HepG2 (cell line): ENCODE results near the gene RARG. TPM values are rescaled to one million over a fixed set of nuclear protein-coding genes. Genes with fewer than 3 reads are reported as not detected.

Experiments used
- ARHGAP35 ChIP-seq: sonication (generic); formaldehyde crosslinking; IDR thresholded peaks from 2 replicates; pipeline ENCODE4 v1.9.0; 2022; ENCODE audit warnings: mild to moderate bottlenecking, inconsistent platforms, moderate library complexity, missing genetic modification reagents, borderline replicate concordance
- ATF3 ChIP-seq: sonication (generic); formaldehyde crosslinking; IDR thresholded peaks from 2 replicates; pipeline ENCODE4 v1.4.0; 2020; ENCODE audit warnings: missing genetic modification reagents
- CCDC6 ChIP-seq: sonication (generic); formaldehyde crosslinking; IDR thresholded peaks from 2 replicates; pipeline ENCODE4 v1.8.1; 2022; ENCODE audit warnings: mild to moderate bottlenecking, missing genetic modification reagents, moderate library complexity
- CHD2 ChIP-seq: IDR thresholded peaks from 2 replicates; pipeline ENCODE4 v1.6.1; 2011; ENCODE audit warnings: low read depth, low read length, improper control_type of control experiment
- CREB3 ChIP-seq: sonication (generic); formaldehyde crosslinking; IDR thresholded peaks from 2 replicates; pipeline ENCODE4 v1.5.0; 2020; ENCODE audit warnings: missing genetic modification reagents
- HOMEZ ChIP-seq: IDR thresholded peaks from 2 replicates; pipeline ENCODE4 v1.6.1; 2016; ENCODE audit warnings: low read depth
- KDM2A ChIP-seq: sonication (generic); formaldehyde crosslinking; IDR thresholded peaks from 2 replicates; pipeline ENCODE4 v1.4.0; 2020; ENCODE audit warnings: low read depth, missing genetic modification reagents, borderline replicate concordance
- KDM3A ChIP-seq: IDR thresholded peaks from 2 replicates; pipeline ENCODE4 v1.6.1; 2018; ENCODE audit warnings: low read depth, missing compliant biosample characterization
- NR2F1 ChIP-seq, 2 experiments: fragments of 450-650 bp in 1 of 2; formaldehyde crosslinking in 1 of 2; IDR thresholded peaks; 2 replicates each; pipeline versions ENCODE4 v1.5.0 to v1.6.1; 2016 to 2020; ENCODE audit warnings: mild to moderate bottlenecking in 1 of 2, missing compliant biosample characterization in 1 of 2, missing genetic modification reagents in 1 of 2, moderate library complexity in 1 of 2
- POLR2G ChIP-seq: fragments of 200-400 bp; formaldehyde crosslinking; IDR thresholded peaks from 2 replicates; pipeline ENCODE4 v1.6.1; 2018; ENCODE audit warnings: mild to moderate bottlenecking, low read depth, low read length, moderate library complexity
- RBFOX2 ChIP-seq: fragments of 200-400 bp; formaldehyde crosslinking; IDR thresholded peaks from 2 replicates; pipeline ENCODE4 v1.6.1; 2017; ENCODE audit warnings: low read depth, mild to moderate bottlenecking, low read length
- RFX5 ChIP-seq: IDR thresholded peaks from 2 replicates; pipeline ENCODE4 v1.6.1; 2011; ENCODE audit warnings: low read depth, low read length, improper control_type of control experiment
- SIN3B ChIP-seq: fragments of 150-350 bp; IDR thresholded peaks from 2 replicates; pipeline ENCODE4 v1.6.1; 2014; ENCODE audit warnings: low read length
- SUZ12 ChIP-seq: fragments of 150-350 bp; IDR thresholded peaks from 2 replicates; pipeline ENCODE4 v1.6.1; 2014; ENCODE audit warnings: low read depth, low read length
- ZBTB33 ChIP-seq: sonication (generic); formaldehyde crosslinking; IDR thresholded peaks from 2 replicates; pipeline ENCODE4 v1.4.0; 2020; ENCODE audit warnings: missing genetic modification reagents
- ZHX2 ChIP-seq, 2 experiments: sonication (generic) in 1 of 2; formaldehyde crosslinking in 1 of 2; IDR thresholded peaks; 2 replicates each; pipeline versions ENCODE4 v1.6.1 to v1.9.0; 2014 to 2022; ENCODE audit warnings: antibody characterized with exemption in 1 of 2, borderline replicate concordance in 1 of 2, inconsistent platforms in 1 of 2, low read depth in 1 of 2, missing genetic modification reagents in 1 of 2
- ZNF263 ChIP-seq: sonication (generic); formaldehyde crosslinking; IDR thresholded peaks from 2 replicates; pipeline ENCODE4 v1.4.0; 2020; ENCODE audit warnings: missing genetic modification reagents
- ZNF510 ChIP-seq: sonication (generic); formaldehyde crosslinking; IDR thresholded peaks from 2 replicates; pipeline ENCODE4 v1.4.0; 2020; ENCODE audit warnings: low read depth, mild to moderate bottlenecking, missing genetic modification reagents
- ZNF768 ChIP-seq: sonication (generic); formaldehyde crosslinking; IDR thresholded peaks from 2 replicates; pipeline ENCODE4 v1.4.0; 2020; ENCODE audit warnings: missing genetic modification reagents
- polyA plus RNA-seq, 8 experiments: library from polyadenylated mRNA; depleted of rRNA in 3 of 8; stranded (reverse) in 7 of 8; unstranded in 1 of 8; fragments of >200 nt; fragmentation: Illumina TruSeq in 4 of 8; extraction: Trizol in 4 of 8; gene quantifications; 2 replicates each; pipeline versions ENCODE4 v1.2.1 to v1.2.3, GENCODE V29; 2011 to 2016; ENCODE audit warnings: low read depth in 4 of 8, missing spikeins in 1 of 8, mixed read lengths in 1 of 8; ENCODE audit not compliant: insufficient read depth in 1 of 8
- total RNA-seq, 5 experiments: library from RNA; depleted of rRNA; stranded (reverse); fragments of >200 nt; fragmentation: Illumina TruSeq; extraction: Trizol; gene quantifications; 2 replicates each; pipeline ENCODE4 v1.2.3, GENCODE V29; 2016; ENCODE audit warnings: low read depth in 1 of 5

RARG gene
- total and polyA plus RNA-seq, 2 of the 13 experiments (the other 11 are each of a cell fraction or from before 2014, with no cell fraction given), result 0.77 to 1.5 TPM

- TF ChIP-seq HOMEZ, result no peak
- no peak for TF ChIP-seq ATF3 (CRISPR knock-in tag)
- no peak for TF ChIP-seq RFX5
- no peak for TF ChIP-seq SIN3B
- TF ChIP-seq ZHX2 (IDR thresholded peaks at IDR 0.05; ENCODE audit: low read depth), result no peak
- TF ChIP-seq ZHX2 (CRISPR knock-in tag; IDR thresholded peaks at IDR 0.05; ENCODE audit: borderline replicate concordance), result no peak
- peak; percentile 53; the same call in 1 of the 2 replicates for TF ChIP-seq ZNF768 (CRISPR knock-in tag)
- TF ChIP-seq POLR2G, result peak; percentile 50
- no peak for TF ChIP-seq ARHGAP35 (CRISPR knock-in tag)
- peak; percentile 85 for TF ChIP-seq ZBTB33 (CRISPR knock-in tag)
- TF ChIP-seq CHD2, result no peak
- TF ChIP-seq ZNF510 (CRISPR knock-in tag), result no peak
- TF ChIP-seq CCDC6 (CRISPR knock-in tag), result 0 out of 2 replicates have a peak, but pooled peaks have one; percentile 44
- TF ChIP-seq KDM3A, result no peak
- no peak for TF ChIP-seq NR2F1 (CRISPR knock-in tag; IDR thresholded peaks at IDR 0.05)
- peak; percentile 26; the same call in 1 of the 2 replicates for TF ChIP-seq RBFOX2
- peak; percentile 55; the same call in 1 of the 2 replicates for TF ChIP-seq KDM2A (CRISPR knock-in tag)
- TF ChIP-seq ZNF263 (CRISPR knock-in tag), result peak; percentile 25; the same call in 1 of the 2 replicates
- TF ChIP-seq CREB3 (CRISPR knock-in tag), result no peak
- no peak for TF ChIP-seq SUZ12
Measured at GRCh38 chr12:53190108-53190729, 41.8 kb downstream of the RARG start (continued).
